ENCODE measurements around the gene CARNS1. TPM values are rescaled to one million over a fixed set of nuclear protein-coding genes. Genes with fewer than 3 reads are reported as not detected.

The CARNS1 gene
- total RNA-seq, 1 experiment from 2014 or later = 0.07 TPM

GRCh38 chr11:67411785-67412152, 3.7 kb upstream of the CARNS1 start:
- no peak for DNase-seq (ENCODE audit: unreplicated experiment)
- no TSS peak for BruUV-seq (replicated peaks)
- no peaks in the 10 kb centered on the region for H3K9me3 Mint-ChIP-seq (ENCODE audit: unreplicated experiment)
- peaks cover 8% of the 10 kb centered on the region for H3K4me1 Mint-ChIP-seq (ENCODE audit: insufficient read depth, unreplicated experiment)
- no peaks in the 10 kb centered on the region for H3K27me3 Mint-ChIP-seq (ENCODE audit: insufficient read depth, unreplicated experiment)
- TF ChIP-seq, protein P1, sequence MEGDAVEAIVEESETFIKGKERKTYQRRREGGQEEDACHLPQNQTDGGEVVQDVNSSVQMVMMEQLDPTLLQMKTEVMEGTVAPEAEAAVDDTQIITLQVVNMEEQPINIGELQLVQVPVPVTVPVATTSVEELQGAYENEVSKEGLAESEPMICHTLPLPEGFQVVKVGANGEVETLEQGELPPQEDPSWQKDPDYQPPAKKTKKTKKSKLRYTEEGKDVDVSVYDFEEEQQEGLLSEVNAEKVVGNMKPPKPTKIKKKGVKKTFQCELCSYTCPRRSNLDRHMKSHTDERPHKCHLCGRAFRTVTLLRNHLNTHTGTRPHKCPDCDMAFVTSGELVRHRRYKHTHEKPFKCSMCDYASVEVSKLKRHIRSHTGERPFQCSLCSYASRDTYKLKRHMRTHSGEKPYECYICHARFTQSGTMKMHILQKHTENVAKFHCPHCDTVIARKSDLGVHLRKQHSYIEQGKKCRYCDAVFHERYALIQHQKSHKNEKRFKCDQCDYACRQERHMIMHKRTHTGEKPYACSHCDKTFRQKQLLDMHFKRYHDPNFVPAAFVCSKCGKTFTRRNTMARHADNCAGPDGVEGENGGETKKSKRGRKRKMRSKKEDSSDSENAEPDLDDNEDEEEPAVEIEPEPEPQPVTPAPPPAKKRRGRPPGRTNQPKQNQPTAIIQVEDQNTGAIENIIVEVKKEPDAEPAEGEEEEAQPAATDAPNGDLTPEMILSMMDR (IDR thresholded peaks at IDR 0.05; ENCODE audit: unreplicated experiment) = no peak
- no peak overlapping the region for H3K27ac Mint-ChIP-seq (ENCODE audit: low read depth, unreplicated experiment)
- peaks cover 13% of the 10 kb centered on the region for H3K36me3 Mint-ChIP-seq (ENCODE audit: insufficient read depth, unreplicated experiment)
- no peak overlapping the region for H3K4me3 Mint-ChIP-seq (ENCODE audit: unreplicated experiment)
- intact Hi-C loops (cut with micrococcal nuclease) = no loop called here
- POLR2A ChIA-PET = interaction anchor here (0.6 to 1.4 kb wide), 2 partner anchors 81 to 568 kb away, joined by 4 read pairs; no protein-coding TSS in a partner anchor
- CTCF ChIA-PET = interaction anchor here (0.6 to 2.6 kb wide), 3 partner anchors 10 to 256 kb away, joined by 3 to 9 read pairs (median 3); partner anchors contain the start of gene PPP1CA

GRCh38 chr11:67412495-67413179, 2.8 kb upstream of the CARNS1 start:
- H3K4me1 Mint-ChIP-seq (ENCODE audit: insufficient read depth, unreplicated experiment) = peaks cover 8% of the 10 kb centered on the region
- POLR2A ChIA-PET = interaction anchor here (0.6 to 1.4 kb wide), 4 partner anchors 10 to 568 kb away, joined by 3 to 4 read pairs (median 4); no protein-coding TSS in a partner anchor
- H3K4me3 Mint-ChIP-seq (ENCODE audit: unreplicated experiment) = no peak overlapping the region
- intact Hi-C loops (cut with micrococcal nuclease) = no loop called here
- CTCF ChIA-PET = interaction anchor here (0.8 to 2.6 kb wide), 2 partner anchors 11 to 62 kb away, joined by 4 to 9 read pairs; partner anchors contain the start of gene PPP1CA
- no peak overlapping the region for H3K27ac Mint-ChIP-seq (ENCODE audit: low read depth, unreplicated experiment)
- TF ChIP-seq, protein P1 (IDR thresholded peaks at IDR 0.05; ENCODE audit: unreplicated experiment) = no peak
- H3K36me3 Mint-ChIP-seq (ENCODE audit: insufficient read depth, unreplicated experiment) = peaks cover 13% of the 10 kb centered on the region
- BruUV-seq (replicated peaks) = no TSS peak
- no peak for DNase-seq (ENCODE audit: unreplicated experiment)
- no peaks in the 10 kb centered on the region for H3K27me3 Mint-ChIP-seq (ENCODE audit: insufficient read depth, unreplicated experiment)
- H3K9me3 Mint-ChIP-seq (ENCODE audit: unreplicated experiment) = no peaks in the 10 kb centered on the region

DNA sequence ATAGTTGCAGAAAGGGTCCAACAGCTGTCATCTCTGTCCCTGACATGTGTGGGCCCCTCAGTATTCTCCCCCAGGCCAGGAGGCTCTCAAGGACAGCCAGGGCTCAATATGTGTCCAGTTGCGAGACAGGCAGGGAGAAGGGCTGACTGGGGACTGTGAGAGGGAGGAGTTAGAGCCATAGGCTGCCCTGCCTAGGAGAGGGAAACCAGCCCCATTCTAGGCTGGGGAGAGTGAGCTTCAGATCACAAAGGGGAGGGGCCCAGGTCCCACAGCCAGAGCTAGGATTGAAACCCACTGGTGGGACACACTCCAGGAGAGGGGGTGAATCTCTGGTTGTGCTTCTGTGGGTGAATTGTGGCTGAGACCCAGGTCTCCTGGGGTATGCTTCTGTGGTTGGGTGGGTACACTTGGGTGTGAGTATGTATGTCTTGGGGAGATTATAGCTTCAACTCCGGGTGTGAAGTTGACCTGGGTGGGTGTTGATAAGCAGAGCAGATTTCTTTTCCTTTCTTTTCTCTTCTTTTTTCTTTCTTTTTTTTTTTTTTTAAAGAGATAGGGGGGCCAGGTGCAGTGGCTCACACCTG, 2.1 kb upstream of the CARNS1 start:
- Mint-ChIP-seq H3K4me1 (ENCODE audit: insufficient read depth, unreplicated experiment) (peaks cover 8% of the 10 kb centered on the region), H3K27me3 (ENCODE audit: insufficient read depth, unreplicated experiment) (no peaks in the 10 kb centered on the region), H3K27ac (ENCODE audit: low read depth, unreplicated experiment) (no peak overlapping the region), H3K36me3 (ENCODE audit: insufficient read depth, unreplicated experiment) (peaks cover 9% of the 10 kb centered on the region), H3K4me3 (ENCODE audit: unreplicated experiment) (no peak overlapping the region), H3K9me3 (ENCODE audit: unreplicated experiment) (no peaks in the 10 kb centered on the region)
- ChIA-PET CTCF (interaction anchor here (0.6 to 1.2 kb wide), 5 partner anchors 8 to 924 kb away, joined by 3 to 7 read pairs (median 4); no protein-coding TSS in a partner anchor), POLR2A (interaction anchor here (1.0 to 1.2 kb wide), 3 partner anchors 10 to 150 kb away, joined by 3 read pairs; no protein-coding TSS in a partner anchor)
- DNase-seq (ENCODE audit: unreplicated experiment) = no peak
- intact Hi-C loops (cut with micrococcal nuclease) = no loop called here
- TF ChIP-seq, protein P1 (IDR thresholded peaks at IDR 0.05; ENCODE audit: unreplicated experiment) = no peak
- BruUV-seq (replicated peaks) = no TSS peak

Measured in MCF 10A (cell line).